ENCODE data around the gene PRDM11.

Gene PRDM11

DNA sequence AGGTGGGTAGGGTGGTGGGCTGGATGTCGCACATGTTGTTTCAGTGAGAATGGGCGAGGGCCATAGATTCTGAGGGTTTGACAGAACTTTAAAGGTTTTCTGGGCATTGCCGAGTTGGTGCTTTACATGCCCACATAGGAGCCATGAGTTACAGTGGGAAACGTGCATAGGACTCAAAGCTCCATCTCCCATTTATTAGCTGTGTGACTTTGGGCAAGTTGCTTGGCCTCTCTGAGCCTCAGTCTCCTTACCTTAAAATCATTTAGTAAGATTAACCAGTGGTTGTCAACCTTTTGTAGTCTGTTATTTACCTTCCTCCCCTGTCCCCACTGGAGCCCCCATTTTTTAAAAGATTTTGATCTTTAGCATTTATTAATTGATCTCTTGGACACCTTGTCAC is 72.3 kb downstream of the PRDM11 start:
- Histone ChIP-seq H3K27me3 (ENCODE audit: control insufficient read depth, insufficient read depth, low read length) (no peaks in the 10 kb centered on the region), H3K36me3 (ENCODE audit: control insufficient read depth, low read depth, low read length) (no peaks in the 10 kb centered on the region), H3K27ac (ENCODE audit: low read length) (no peak overlapping the region), H3K9ac (ENCODE audit: low read length) (no peak overlapping the region), H3K9me3 (ENCODE audit: control insufficient read depth, low read depth, low read length) (no peaks in the 10 kb centered on the region), H3K4me1 (ENCODE audit: control insufficient read depth, low read depth, low read length) (no peaks in the 10 kb centered on the region), H3K4me3 (ENCODE audit: low read length) (no peak overlapping the region)

DNA sequence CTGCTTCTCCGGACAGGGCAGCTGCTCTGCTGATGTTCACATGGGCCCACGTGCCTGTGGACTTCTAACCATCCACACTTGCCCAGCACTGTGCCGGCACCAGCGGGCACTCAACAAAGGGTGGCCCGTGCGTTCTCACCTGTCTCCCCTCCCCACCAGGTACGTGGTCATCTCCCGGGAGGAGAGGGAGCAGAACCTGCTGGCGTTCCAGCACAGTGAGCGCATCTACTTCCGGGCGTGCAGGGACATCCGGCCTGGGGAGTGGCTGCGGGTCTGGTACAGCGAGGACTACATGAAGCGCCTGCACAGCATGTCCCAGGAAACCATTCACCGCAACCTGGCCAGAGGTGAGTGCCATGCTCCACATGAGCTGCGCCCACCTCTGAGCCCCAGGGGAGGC is 73.0 kb downstream of the PRDM11 start:
- Histone ChIP-seq H3K27me3 (ENCODE audit: control insufficient read depth, insufficient read depth, low read length) (no peaks in the 10 kb centered on the region), H3K27ac (ENCODE audit: low read length) (no peak overlapping the region), H3K36me3 (ENCODE audit: control insufficient read depth, low read depth, low read length) (no peaks in the 10 kb centered on the region), H3K9me3 (ENCODE audit: control insufficient read depth, low read depth, low read length) (no peaks in the 10 kb centered on the region), H3K4me3 (ENCODE audit: low read length) (no peak overlapping the region), H3K4me1 (ENCODE audit: control insufficient read depth, low read depth, low read length) (no peaks in the 10 kb centered on the region), H3K9ac (ENCODE audit: low read length) (no peak overlapping the region)

DNA sequence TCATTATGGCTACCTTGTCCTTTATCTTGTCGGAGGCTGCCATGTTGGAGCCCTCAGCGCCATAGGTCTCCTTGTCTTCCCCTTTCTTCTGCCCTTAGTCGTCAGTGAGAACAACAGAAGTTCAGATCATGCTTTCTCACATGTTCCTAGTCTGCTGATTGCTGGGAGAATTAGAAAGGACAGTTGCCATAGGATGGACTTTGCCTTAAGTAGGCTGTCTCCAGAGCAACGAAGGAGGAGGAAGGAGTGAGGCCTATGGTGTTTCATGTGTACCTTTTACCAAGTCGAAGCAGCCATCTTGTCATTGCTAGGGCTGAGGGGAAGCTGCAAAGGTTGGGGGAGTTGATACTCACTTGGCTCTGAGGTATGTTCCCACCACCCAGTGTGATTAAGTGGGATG is 77.1 kb downstream of the PRDM11 start:
- no peak overlapping the region for H3K27ac ChIP-seq (ENCODE audit: low read length)
- no peaks in the 10 kb centered on the region for H3K9me3 ChIP-seq (ENCODE audit: control insufficient read depth, low read depth, low read length)
- H3K9ac ChIP-seq (ENCODE audit: low read length) = no peak overlapping the region
- H3K4me3 ChIP-seq (ENCODE audit: low read length) = no peak overlapping the region
- H3K36me3 ChIP-seq (ENCODE audit: control insufficient read depth, low read depth, low read length) = no peaks in the 10 kb centered on the region
- H3K4me1 ChIP-seq (ENCODE audit: control insufficient read depth, low read depth, low read length) = no peaks in the 10 kb centered on the region
- no peaks in the 10 kb centered on the region for H3K27me3 ChIP-seq (ENCODE audit: control insufficient read depth, insufficient read depth, low read length)

DNA sequence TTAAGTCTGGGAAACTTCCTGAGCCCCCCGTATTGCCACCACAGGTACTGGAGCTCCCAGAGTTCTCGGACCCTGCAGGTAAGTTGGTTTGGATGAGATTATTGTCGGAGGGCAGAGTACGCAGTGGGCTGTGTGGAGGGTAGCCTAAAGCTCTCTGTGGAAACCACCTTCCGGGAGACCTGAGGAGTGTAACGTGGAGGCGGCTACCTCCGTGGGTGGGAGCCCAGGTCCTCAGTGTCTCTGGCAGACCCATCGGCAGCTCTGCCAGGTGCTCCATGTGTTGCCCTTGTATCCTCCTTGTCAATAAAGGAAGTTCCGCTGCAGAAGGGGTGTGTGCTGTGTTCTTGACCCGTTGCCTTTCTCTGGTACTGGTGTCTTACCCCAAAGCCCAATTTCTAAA is 78.3 kb downstream of the PRDM11 start:
- H3K36me3 ChIP-seq (ENCODE audit: control insufficient read depth, low read depth, low read length) = no peaks in the 10 kb centered on the region
- H3K4me3 ChIP-seq (ENCODE audit: low read length) = no peak overlapping the region
- H3K27ac ChIP-seq (ENCODE audit: low read length) = no peak overlapping the region
- no peaks in the 10 kb centered on the region for H3K27me3 ChIP-seq (ENCODE audit: control insufficient read depth, insufficient read depth, low read length)
- H3K9me3 ChIP-seq (ENCODE audit: control insufficient read depth, low read depth, low read length) = no peaks in the 10 kb centered on the region
- no peaks in the 10 kb centered on the region for H3K4me1 ChIP-seq (ENCODE audit: control insufficient read depth, low read depth, low read length)
- no peak overlapping the region for H3K9ac ChIP-seq (ENCODE audit: low read length)

DNA sequence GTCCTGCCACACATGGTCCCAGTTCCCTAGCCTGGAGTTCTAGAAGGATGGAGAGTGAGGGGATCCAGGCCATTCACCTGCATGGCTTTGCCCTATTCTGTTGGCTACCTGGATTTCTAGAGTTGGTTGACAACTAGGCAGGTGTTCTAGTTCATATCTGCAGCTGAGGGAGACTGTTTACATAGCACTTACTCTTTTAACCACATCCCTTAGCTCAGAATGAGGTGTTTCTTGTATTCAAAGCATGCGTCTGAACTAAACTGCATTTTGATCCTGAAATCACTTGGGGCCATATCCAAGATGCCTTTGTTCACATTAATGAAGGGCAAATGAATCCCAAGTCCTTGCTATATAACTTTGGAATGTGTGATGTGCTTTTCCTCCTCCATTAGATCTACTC is 78.8 kb downstream of the PRDM11 start:
- H3K9ac ChIP-seq (ENCODE audit: low read length) = no peak overlapping the region
- no peaks in the 10 kb centered on the region for H3K36me3 ChIP-seq (ENCODE audit: control insufficient read depth, low read depth, low read length)
- no peaks in the 10 kb centered on the region for H3K4me1 ChIP-seq (ENCODE audit: control insufficient read depth, low read depth, low read length)
- no peaks in the 10 kb centered on the region for H3K27me3 ChIP-seq (ENCODE audit: control insufficient read depth, insufficient read depth, low read length)
- no peaks in the 10 kb centered on the region for H3K9me3 ChIP-seq (ENCODE audit: control insufficient read depth, low read depth, low read length)
- no peak overlapping the region for H3K27ac ChIP-seq (ENCODE audit: low read length)
- H3K4me3 ChIP-seq (ENCODE audit: low read length) = no peak overlapping the region

GRCh38 chr11:45225961-45226871 is 79.8 kb downstream of the PRDM11 start:
- Histone ChIP-seq H3K9ac (ENCODE audit: low read length) (no peak overlapping the region), H3K4me1 (ENCODE audit: control insufficient read depth, low read depth, low read length) (no peaks in the 10 kb centered on the region), H3K9me3 (ENCODE audit: control insufficient read depth, low read depth, low read length) (no peaks in the 10 kb centered on the region), H3K36me3 (ENCODE audit: control insufficient read depth, low read depth, low read length) (no peaks in the 10 kb centered on the region), H3K27me3 (ENCODE audit: control insufficient read depth, insufficient read depth, low read length) (no peaks in the 10 kb centered on the region), H3K4me3 (ENCODE audit: low read length) (no peak overlapping the region), H3K27ac (ENCODE audit: low read length) (no peak overlapping the region)

- Histone ChIP-seq H3K36me3 (ENCODE audit: control insufficient read depth, low read depth, low read length) (no peaks in the 10 kb centered on the region), H3K4me1 (ENCODE audit: control insufficient read depth, low read depth, low read length) (no peaks in the 10 kb centered on the region), H3K27ac (ENCODE audit: low read length) (no peak overlapping the region), H3K9me3 (ENCODE audit: control insufficient read depth, low read depth, low read length) (no peaks in the 10 kb centered on the region), H3K9ac (ENCODE audit: low read length) (no peak overlapping the region), H3K4me3 (ENCODE audit: low read length) (no peak overlapping the region), H3K27me3 (ENCODE audit: control insufficient read depth, insufficient read depth, low read length) (no peaks in the 10 kb centered on the region)
Observed at GRCh38 chr11:45226901-45227300, 80.5 kb downstream of the PRDM11 start.

- no peaks in the 10 kb centered on the region for H3K27me3 ChIP-seq (ENCODE audit: control insufficient read depth, insufficient read depth, low read length)
- no peaks in the 10 kb centered on the region for H3K9me3 ChIP-seq (ENCODE audit: control insufficient read depth, low read depth, low read length)
- H3K4me3 ChIP-seq (ENCODE audit: low read length) = no peak overlapping the region
- no peaks in the 10 kb centered on the region for H3K36me3 ChIP-seq (ENCODE audit: control insufficient read depth, low read depth, low read length)
- no peak overlapping the region for H3K9ac ChIP-seq (ENCODE audit: low read length)
- H3K4me1 ChIP-seq (ENCODE audit: control insufficient read depth, low read depth, low read length) = no peaks in the 10 kb centered on the region
- H3K27ac ChIP-seq (ENCODE audit: low read length) = no peak overlapping the region
Observed at GRCh38 chr11:45227836-45228235, 81.4 kb downstream of the PRDM11 start.

GRCh38 chr11:45229401-45230020 is 83.1 kb downstream of the PRDM11 start:
- H3K9me3 ChIP-seq (ENCODE audit: control insufficient read depth, low read depth, low read length) = no peaks in the 10 kb centered on the region
- no peak overlapping the region for H3K9ac ChIP-seq (ENCODE audit: low read length)
- no peaks in the 10 kb centered on the region for H3K27me3 ChIP-seq (ENCODE audit: control insufficient read depth, insufficient read depth, low read length)
- H3K4me3 ChIP-seq (ENCODE audit: low read length) = no peak overlapping the region
- H3K36me3 ChIP-seq (ENCODE audit: control insufficient read depth, low read depth, low read length) = no peaks in the 10 kb centered on the region
- H3K4me1 ChIP-seq (ENCODE audit: control insufficient read depth, low read depth, low read length) = no peaks in the 10 kb centered on the region
- no peak overlapping the region for H3K27ac ChIP-seq (ENCODE audit: low read length)

GRCh38 chr11:45232341-45233080 is 86.1 kb downstream of the PRDM11 start:
- no peak overlapping the region for H3K9ac ChIP-seq (ENCODE audit: low read length)
- H3K4me3 ChIP-seq (ENCODE audit: low read length) = no peak overlapping the region
- H3K4me1 ChIP-seq (ENCODE audit: control insufficient read depth, low read depth, low read length) = no peaks in the 10 kb centered on the region
- H3K36me3 ChIP-seq (ENCODE audit: control insufficient read depth, low read depth, low read length) = no peaks in the 10 kb centered on the region
- no peaks in the 10 kb centered on the region for H3K9me3 ChIP-seq (ENCODE audit: control insufficient read depth, low read depth, low read length)
- H3K27ac ChIP-seq (ENCODE audit: low read length) = no peak overlapping the region
- no peaks in the 10 kb centered on the region for H3K27me3 ChIP-seq (ENCODE audit: control insufficient read depth, insufficient read depth, low read length)

DNA sequence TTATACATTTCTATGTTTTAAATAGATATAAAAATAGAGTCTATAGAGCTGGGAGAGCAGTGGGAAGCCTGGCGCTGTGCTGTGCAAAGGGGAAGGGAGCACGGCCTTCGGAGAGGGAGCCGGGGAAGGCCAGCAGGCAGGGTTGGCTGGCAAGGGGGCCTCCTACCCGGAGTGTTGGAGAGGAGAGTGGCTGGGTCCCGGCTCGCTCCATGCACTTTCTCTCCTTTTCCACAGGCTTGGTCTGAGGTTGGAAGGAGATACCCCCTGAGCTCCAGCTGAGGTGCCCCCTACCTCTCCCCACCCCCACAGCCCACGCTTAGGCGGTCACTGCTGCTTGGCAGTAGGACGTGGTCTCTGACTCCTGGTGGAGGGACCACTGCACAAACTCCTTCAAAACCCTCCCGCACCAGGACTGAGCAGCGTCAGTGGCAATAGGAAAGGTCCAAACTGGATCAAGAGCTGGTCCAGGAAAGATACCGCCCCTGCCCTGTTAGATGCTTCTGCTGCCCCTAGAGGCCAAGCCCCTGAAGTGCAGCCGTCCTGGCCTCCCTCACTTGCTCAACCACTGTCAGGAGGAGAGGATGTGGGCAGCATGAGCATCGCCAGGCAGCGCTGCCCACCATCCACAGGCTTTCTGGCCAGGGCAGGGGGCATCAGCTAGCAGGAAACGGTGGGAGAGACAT is 86.8 kb downstream of the PRDM11 start:
- no peaks in the 10 kb centered on the region for H3K9me3 ChIP-seq (ENCODE audit: control insufficient read depth, low read depth, low read length)
- no peak overlapping the region for H3K9ac ChIP-seq (ENCODE audit: low read length)
- H3K4me3 ChIP-seq (ENCODE audit: low read length) = no peak overlapping the region
- H3K27me3 ChIP-seq (ENCODE audit: control insufficient read depth, insufficient read depth, low read length) = no peaks in the 10 kb centered on the region
- no peaks in the 10 kb centered on the region for H3K4me1 ChIP-seq (ENCODE audit: control insufficient read depth, low read depth, low read length)
- H3K36me3 ChIP-seq (ENCODE audit: control insufficient read depth, low read depth, low read length) = no peaks in the 10 kb centered on the region
- no peak overlapping the region for H3K27ac ChIP-seq (ENCODE audit: low read length)

Data from iPS-18a (cell line).